RWPE1 (cell line): ENCODE results near the gene SSBP2.

Source experiments
- CTCF ChIA-PET: fragments of 350-600 bp; sonication (Branson Sonifier 250); formaldehyde crosslinking; extraction: SDS; loops from one replicate; lab custom pipeline; 2021; lab: Yijun Ruan, JAX
- POLR2A ChIA-PET: fragments of 400-600 bp; formaldehyde crosslinking; extraction: SDS; loops from one replicate; lab custom pipeline; 2020; ENCODE audit warnings: antibody characterized with exemption; ENCODE audit not compliant: low non-redundant PET; lab: Yijun Ruan, JAX
- DNase-seq: peaks from one replicate; pipeline ENCODE4 v3.0.0; 2012; ENCODE audit warnings: low spot score
- H3K27ac ChIP-seq: fragments of 450-650 bp; 2 replicates; pipeline ENCODE4 v1.5.1; 2017
- TF ChIP-seq, protein P1 (sequence below): fragments of 450-650 bp; conservative IDR thresholded peaks from 2 replicates; pipeline ENCODE4 v1.5.1; 2017; ENCODE audit warnings: low read depth, mild to moderate bottlenecking

Gene SSBP2

GRCh38 chr5:81779916-81780266, 29.0 kb upstream of the SSBP2 start:
- no peak overlapping the region for H3K27ac ChIP-seq

DNA sequence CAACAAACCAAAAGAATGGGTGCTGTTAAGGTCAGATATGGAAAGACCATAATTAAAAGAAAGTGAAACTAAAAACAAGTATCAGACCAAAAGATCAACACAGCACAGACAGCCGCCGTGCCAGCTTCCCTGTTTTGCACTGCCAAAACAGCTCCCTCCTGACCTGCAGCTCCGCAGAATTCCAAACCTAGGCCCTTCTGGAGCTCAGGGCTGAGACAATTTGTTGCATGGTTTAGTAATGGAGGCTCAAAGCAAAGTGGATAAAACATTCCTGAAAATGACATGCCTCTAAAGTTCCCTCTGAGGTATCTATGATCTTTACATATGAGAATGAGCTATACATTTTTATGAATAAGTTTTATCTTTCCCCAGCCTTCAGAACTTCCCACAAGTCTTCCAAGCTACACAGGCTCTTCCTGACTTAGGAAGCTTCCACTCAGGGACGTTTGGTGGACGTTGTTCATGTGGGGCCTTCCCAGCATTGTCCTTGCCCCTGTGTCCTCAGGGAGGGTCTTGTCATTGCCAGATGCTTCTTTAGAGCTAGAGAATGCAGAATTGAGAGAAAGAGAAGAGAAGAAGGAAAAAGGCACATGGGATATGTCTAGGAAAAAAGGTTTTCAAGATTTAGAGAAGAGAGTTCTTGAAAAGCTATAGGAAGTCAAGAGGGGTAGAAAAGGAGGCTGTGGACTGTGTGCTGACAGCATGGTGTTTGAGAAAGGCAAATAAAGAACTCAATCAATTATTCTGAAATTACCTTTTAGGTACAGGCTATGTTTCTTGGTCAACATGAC, 28.4 kb upstream of the SSBP2 start:
- POLR2A ChIA-PET, result no interaction called here
- peak overlapping the region; percentile 42; the same call in 1 of the 2 replicates for H3K27ac ChIP-seq
- CTCF ChIA-PET, result interaction anchor here (0.6 to 0.7 kb wide), 2 partner anchors 11 to 273 kb away, joined by 3 read pairs; no protein-coding TSS in a partner anchor
- TF ChIP-seq, protein P1, sequence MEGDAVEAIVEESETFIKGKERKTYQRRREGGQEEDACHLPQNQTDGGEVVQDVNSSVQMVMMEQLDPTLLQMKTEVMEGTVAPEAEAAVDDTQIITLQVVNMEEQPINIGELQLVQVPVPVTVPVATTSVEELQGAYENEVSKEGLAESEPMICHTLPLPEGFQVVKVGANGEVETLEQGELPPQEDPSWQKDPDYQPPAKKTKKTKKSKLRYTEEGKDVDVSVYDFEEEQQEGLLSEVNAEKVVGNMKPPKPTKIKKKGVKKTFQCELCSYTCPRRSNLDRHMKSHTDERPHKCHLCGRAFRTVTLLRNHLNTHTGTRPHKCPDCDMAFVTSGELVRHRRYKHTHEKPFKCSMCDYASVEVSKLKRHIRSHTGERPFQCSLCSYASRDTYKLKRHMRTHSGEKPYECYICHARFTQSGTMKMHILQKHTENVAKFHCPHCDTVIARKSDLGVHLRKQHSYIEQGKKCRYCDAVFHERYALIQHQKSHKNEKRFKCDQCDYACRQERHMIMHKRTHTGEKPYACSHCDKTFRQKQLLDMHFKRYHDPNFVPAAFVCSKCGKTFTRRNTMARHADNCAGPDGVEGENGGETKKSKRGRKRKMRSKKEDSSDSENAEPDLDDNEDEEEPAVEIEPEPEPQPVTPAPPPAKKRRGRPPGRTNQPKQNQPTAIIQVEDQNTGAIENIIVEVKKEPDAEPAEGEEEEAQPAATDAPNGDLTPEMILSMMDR, result no peak
- no peak for DNase-seq

More at GRCh38 chr5:81779916-81780266, 29.0 kb upstream of the SSBP2 start:
- DNase-seq, result no peak
- TF ChIP-seq, protein P1, result no peak
- ChIA-PET POLR2A (no interaction called here), CTCF (no interaction called here)

DNA sequence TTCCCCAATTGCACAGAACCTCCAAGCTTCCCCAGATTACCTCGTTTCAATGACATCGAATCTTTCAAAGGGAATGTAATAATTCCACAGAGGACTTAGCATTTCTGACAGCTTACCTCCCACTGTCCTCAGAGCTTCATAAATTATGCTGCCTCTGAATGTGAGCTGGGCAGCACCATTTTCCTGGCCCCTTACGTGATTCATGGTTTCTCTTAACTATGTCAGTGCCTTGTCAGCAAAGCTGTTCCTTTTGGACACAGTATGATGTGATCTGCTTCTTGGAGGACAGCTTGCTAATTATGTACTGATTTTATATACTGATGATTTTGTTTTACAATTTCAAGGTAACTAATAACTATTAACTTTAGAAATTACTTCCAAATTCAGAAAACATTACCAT, 27.7 kb upstream of the SSBP2 start:
- DNase-seq, result no peak
- ChIA-PET CTCF (interaction anchor here (0.7 kb wide), 1 partner anchor 272 kb away, joined by 3 read pairs; no protein-coding TSS in a partner anchor), POLR2A (no interaction called here)
- TF ChIP-seq, protein P1, result no peak
- no peak overlapping the region for H3K27ac ChIP-seq

GRCh38 chr5:81776258-81776657, 25.4 kb upstream of the SSBP2 start:
- TF ChIP-seq, protein P1, result no peak
- POLR2A ChIA-PET, result no interaction called here
- no peak overlapping the region for H3K27ac ChIP-seq
- CTCF ChIA-PET, result interaction anchor here (0.6 kb wide), 1 partner anchor 22 kb away, joined by 4 read pairs; no protein-coding TSS in a partner anchor
- DNase-seq, result no peak

GRCh38 chr5:81774374-81774773, 23.5 kb upstream of the SSBP2 start:
- DNase-seq, result no peak
- ChIA-PET POLR2A (no interaction called here), CTCF (no interaction called here)
- TF ChIP-seq, protein P1, result no peak
- H3K27ac ChIP-seq, result no peak overlapping the region

DNA sequence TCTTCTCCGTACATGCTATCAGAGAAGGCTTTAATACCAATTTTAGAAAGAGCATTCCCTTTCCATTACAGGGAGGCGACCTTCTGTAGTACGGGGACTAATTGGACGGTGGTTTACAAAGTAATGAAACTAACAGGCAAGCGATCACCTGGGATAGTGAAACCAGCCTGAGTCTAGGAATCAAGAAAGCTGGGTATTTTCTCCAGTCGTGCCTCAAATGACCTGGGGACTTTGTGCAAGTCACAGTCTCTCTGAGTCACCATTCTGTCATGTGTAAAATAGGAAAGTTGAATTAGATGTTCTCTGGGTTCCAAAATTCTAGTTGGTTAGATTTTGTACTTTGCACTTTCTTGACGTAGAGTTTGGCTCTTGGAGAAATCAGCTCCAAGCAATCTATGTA, 22.7 kb upstream of the SSBP2 start:
- DNase-seq, result no peak
- TF ChIP-seq, protein P1, result no peak
- CTCF ChIA-PET, result no interaction called here
- POLR2A ChIA-PET, result no interaction called here
- no peak overlapping the region for H3K27ac ChIP-seq
